ENCODE results near the gene COA4.

DNA sequence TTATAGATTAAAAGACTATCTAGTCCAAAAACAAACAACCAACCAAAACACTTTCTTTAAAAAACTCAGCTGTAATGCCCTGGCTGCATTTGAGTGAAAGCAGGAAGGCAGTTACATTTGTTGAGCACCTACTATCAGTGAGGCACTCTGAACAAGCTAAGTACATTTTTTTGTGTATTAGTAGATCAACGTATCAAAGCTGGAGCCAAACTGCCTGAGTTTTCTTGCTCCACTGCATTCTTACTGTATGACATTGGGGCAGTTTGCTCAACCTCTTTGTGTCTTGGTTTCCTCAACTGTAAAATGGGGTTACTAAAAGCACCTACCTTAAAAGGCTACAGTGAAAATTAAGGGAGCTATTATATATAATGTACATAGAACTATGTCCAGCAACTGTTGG, 22.0 kb downstream of the COA4 start:
- TF ChIP-seq, protein P1, sequence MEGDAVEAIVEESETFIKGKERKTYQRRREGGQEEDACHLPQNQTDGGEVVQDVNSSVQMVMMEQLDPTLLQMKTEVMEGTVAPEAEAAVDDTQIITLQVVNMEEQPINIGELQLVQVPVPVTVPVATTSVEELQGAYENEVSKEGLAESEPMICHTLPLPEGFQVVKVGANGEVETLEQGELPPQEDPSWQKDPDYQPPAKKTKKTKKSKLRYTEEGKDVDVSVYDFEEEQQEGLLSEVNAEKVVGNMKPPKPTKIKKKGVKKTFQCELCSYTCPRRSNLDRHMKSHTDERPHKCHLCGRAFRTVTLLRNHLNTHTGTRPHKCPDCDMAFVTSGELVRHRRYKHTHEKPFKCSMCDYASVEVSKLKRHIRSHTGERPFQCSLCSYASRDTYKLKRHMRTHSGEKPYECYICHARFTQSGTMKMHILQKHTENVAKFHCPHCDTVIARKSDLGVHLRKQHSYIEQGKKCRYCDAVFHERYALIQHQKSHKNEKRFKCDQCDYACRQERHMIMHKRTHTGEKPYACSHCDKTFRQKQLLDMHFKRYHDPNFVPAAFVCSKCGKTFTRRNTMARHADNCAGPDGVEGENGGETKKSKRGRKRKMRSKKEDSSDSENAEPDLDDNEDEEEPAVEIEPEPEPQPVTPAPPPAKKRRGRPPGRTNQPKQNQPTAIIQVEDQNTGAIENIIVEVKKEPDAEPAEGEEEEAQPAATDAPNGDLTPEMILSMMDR (IDR thresholded peaks at IDR 0.05; ENCODE audit: low read depth, low read length) = no peak
- no peak for TF ChIP-seq EZH2phosphoT487 (IDR thresholded peaks at IDR 0.05; ENCODE audit: low read depth)

Data from OCI-LY3 (cell line).